Measurements from ENCODE around the gene ABHD2. TPM values are rescaled to one million over a fixed set of nuclear protein-coding genes. Genes with fewer than 3 reads are reported as not detected.

ABHD2 gene
- total RNA-seq, 2 experiments from 2014 or later = 36.0 to 39.2 TPM

DNA sequence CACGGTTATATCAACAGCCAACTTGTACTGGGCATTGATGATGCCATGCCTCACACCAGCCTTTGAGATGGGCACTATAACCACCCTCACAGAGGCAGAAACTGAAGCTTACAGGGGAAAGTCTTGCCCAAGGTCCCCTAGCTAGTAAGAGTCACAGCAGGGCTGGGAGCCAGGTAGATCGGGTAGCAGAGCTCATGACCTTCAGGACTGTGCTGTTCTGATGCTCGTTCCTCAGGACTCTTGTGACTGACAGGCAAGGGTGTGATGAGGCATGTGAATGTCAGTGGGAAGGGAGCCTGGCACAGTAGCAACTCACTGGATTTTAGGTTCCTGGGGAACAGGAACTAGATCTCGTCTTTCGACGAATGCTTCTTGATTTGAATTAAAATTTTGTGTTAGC lies 67.4 kb downstream of the ABHD2 start:
- no peak overlapping the region for H3K27ac Mint-ChIP-seq
- CTCF ChIA-PET = no interaction called here
- no peaks in the 10 kb centered on the region for H3K9me3 Mint-ChIP-seq
- no peaks in the 10 kb centered on the region for H3K9me3 ChIP-seq (ENCODE audit: control insufficient read depth in 1 of 2, insufficient read depth in 1 of 2, low read length in 2 of 2)
- ATAC-seq (ENCODE audit: poor library complexity) (no peak), DNase-seq (no peak)
- POLR2A ChIA-PET = no interaction called here
- TF ChIP-seq, protein P1, sequence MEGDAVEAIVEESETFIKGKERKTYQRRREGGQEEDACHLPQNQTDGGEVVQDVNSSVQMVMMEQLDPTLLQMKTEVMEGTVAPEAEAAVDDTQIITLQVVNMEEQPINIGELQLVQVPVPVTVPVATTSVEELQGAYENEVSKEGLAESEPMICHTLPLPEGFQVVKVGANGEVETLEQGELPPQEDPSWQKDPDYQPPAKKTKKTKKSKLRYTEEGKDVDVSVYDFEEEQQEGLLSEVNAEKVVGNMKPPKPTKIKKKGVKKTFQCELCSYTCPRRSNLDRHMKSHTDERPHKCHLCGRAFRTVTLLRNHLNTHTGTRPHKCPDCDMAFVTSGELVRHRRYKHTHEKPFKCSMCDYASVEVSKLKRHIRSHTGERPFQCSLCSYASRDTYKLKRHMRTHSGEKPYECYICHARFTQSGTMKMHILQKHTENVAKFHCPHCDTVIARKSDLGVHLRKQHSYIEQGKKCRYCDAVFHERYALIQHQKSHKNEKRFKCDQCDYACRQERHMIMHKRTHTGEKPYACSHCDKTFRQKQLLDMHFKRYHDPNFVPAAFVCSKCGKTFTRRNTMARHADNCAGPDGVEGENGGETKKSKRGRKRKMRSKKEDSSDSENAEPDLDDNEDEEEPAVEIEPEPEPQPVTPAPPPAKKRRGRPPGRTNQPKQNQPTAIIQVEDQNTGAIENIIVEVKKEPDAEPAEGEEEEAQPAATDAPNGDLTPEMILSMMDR (IDR thresholded peaks at IDR 0.05) = no peak
- peaks cover 93% of the 10 kb centered on the region for H3K36me3 Mint-ChIP-seq (ENCODE audit: low read depth)
- no peak overlapping the region for H3K4me3 ChIP-seq (ENCODE audit: low read length)
- H3K27me3 ChIP-seq (ENCODE audit: control insufficient read depth in 1 of 2, insufficient read depth in 2 of 2, low read length in 2 of 2) = no peaks in the 10 kb centered on the region
- peaks cover 47% of the 10 kb centered on the region for H3K36me3 ChIP-seq (ENCODE audit: insufficient read depth, low read length)
- no peak overlapping the region for H3K4me3 Mint-ChIP-seq
- no peaks in the 10 kb centered on the region for H3K4me1 ChIP-seq (ENCODE audit: insufficient read depth, low read length)
- H3K4me1 Mint-ChIP-seq (ENCODE audit: low read depth) = no peaks in the 10 kb centered on the region
- intact Hi-C loops (cut with DNase I, micrococcal nuclease) = no loop called here
- H3K27me3 Mint-ChIP-seq = no peaks in the 10 kb centered on the region
- no peak overlapping the region for H3K27ac ChIP-seq (ENCODE audit: low read depth in 1 of 2, low read length in 2 of 2)

DNA sequence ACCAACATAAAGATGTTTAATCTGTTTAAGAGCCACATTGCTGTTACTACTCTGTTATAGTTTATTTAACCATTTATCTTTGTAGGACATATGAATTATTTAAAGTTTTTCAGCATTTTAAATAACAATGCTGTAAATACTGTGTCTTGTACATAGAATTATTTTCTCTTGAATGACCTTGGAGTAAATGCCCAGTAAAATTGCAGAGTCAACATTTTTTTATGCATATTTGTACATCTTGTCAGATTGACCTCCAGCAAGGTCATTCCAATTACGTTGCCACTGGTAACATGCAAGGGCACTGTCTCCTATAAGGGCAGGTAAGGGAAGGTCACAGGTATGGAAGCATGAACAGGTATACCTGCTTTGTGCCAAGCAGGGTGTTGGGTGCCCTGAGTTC lies 68.8 kb downstream of the ABHD2 start:
- no peak overlapping the region for H3K27ac ChIP-seq (ENCODE audit: low read depth in 1 of 2, low read length in 2 of 2)
- H3K36me3 ChIP-seq (ENCODE audit: insufficient read depth, low read length) = peaks cover 41% of the 10 kb centered on the region
- TF ChIP-seq, protein P1 (IDR thresholded peaks at IDR 0.05) = no peak
- Mint-ChIP-seq H3K36me3 (ENCODE audit: low read depth) (peaks cover 92% of the 10 kb centered on the region), H3K9me3 (no peaks in the 10 kb centered on the region), H3K4me3 (no peak overlapping the region), H3K4me1 (ENCODE audit: low read depth) (no peaks in the 10 kb centered on the region), H3K27ac (no peak overlapping the region), H3K27me3 (no peaks in the 10 kb centered on the region)
- no peaks in the 10 kb centered on the region for H3K4me1 ChIP-seq (ENCODE audit: insufficient read depth, low read length)
- H3K9me3 ChIP-seq (ENCODE audit: control insufficient read depth in 1 of 2, insufficient read depth in 1 of 2, low read length in 2 of 2) = no peaks in the 10 kb centered on the region
- ATAC-seq (ENCODE audit: poor library complexity) (no peak), DNase-seq (no peak)
- H3K4me3 ChIP-seq (ENCODE audit: low read length) = no peak overlapping the region
- ChIA-PET CTCF (no interaction called here), POLR2A (no interaction called here)
- intact Hi-C loops (cut with DNase I, micrococcal nuclease) = no loop called here
- H3K27me3 ChIP-seq (ENCODE audit: control insufficient read depth in 1 of 2, insufficient read depth in 2 of 2, low read length in 2 of 2) = no peaks in the 10 kb centered on the region

DNA sequence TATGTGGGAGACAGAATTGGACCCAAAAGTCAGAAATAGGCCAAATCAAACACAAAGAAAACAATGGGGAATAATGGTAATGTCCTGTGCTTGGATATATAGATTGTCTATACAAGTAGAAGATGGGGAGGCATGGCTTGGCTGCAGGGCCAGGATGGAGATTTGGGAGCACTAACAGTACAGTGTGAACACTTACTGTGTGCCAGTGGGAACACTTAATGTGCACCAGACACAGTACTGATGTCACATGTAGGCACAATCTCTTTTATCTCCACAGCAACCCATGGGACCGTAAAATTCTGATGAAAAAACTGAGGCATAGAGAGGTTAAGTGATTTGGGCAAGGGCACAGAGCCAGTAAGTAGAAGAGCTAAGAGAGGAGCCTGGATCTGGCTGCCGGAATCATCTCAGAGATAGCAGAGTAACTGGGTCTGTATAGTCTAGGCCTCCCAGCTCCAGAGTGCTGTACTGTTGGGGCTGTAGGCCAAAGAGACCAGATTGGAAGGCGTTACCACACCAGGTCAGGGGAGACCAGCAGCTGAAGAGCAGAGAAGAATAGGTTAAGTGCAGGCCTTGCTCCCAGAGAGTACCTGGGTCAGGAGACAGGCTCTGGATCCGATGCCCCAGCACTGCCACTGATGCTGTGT lies 69.8 kb downstream of the ABHD2 start:
- Histone ChIP-seq H3K27ac (ENCODE audit: low read depth in 1 of 2, low read length in 2 of 2) (no peak overlapping the region), H3K27me3 (ENCODE audit: control insufficient read depth in 1 of 2, insufficient read depth in 2 of 2, low read length in 2 of 2) (no peaks in the 10 kb centered on the region), H3K36me3 (ENCODE audit: insufficient read depth, low read length) (peaks cover 32% of the 10 kb centered on the region), H3K9me3 (ENCODE audit: control insufficient read depth in 1 of 2, insufficient read depth in 1 of 2, low read length in 2 of 2) (no peaks in the 10 kb centered on the region), H3K4me1 (ENCODE audit: insufficient read depth, low read length) (no peaks in the 10 kb centered on the region), H3K4me3 (ENCODE audit: low read length) (no peak overlapping the region)
- intact Hi-C loops (cut with DNase I, micrococcal nuclease) = no loop called here
- Mint-ChIP-seq H3K4me3 (no peak overlapping the region), H3K9me3 (no peaks in the 10 kb centered on the region), H3K4me1 (ENCODE audit: low read depth) (no peaks in the 10 kb centered on the region), H3K27ac (no peak overlapping the region), H3K36me3 (ENCODE audit: low read depth) (peaks cover 92% of the 10 kb centered on the region), H3K27me3 (no peaks in the 10 kb centered on the region)
- ChIA-PET POLR2A (no interaction called here), CTCF (no interaction called here)
- TF ChIP-seq, protein P1 (IDR thresholded peaks at IDR 0.05) = no peak
- ATAC-seq (ENCODE audit: poor library complexity) (no peak), DNase-seq (no peak)

All from CD4-positive, alpha-beta T cell (primary cell).